Natural killer cell (primary cell): ENCODE results near the gene SPDYC. TPM values are rescaled to one million over a fixed set of nuclear protein-coding genes. Genes with fewer than 3 reads are reported as not detected.

Experiments used
- ATAC-seq, 3 donors: fragments of 150-1000 bp in 2 of 3; fragments of 200-7000 bp in 1 of 3; cut with Tn5 transposase; 1 replicate in 1 of 3; 2 replicates in 2 of 3; pipeline ENCODE4 v1.10.0; 2021; ENCODE audit warnings: mild to moderate bottlenecking in 2 of 3, moderate library complexity in 2 of 3
- DNase-seq, 2 donors: peaks; one replicate each; pipeline versions ENCODE4 v3.0.0 to v3.0.0-alpha.2; 2013 to 2021; ENCODE audit warnings: mixed read lengths in 1 of 2
- H3K27ac ChIP-seq: one replicate; pipeline ENCODE4 v1.5.1; 2013; ENCODE audit warnings: mild to moderate bottlenecking, low read length
- H3K27me3 ChIP-seq: one replicate; pipeline ENCODE4 v1.6.1; 2013; ENCODE audit warnings: low read length; ENCODE audit not compliant: control insufficient read depth, insufficient read depth
- H3K36me3 ChIP-seq: one replicate; pipeline ENCODE4 v1.6.1; 2013; ENCODE audit warnings: low read length; ENCODE audit not compliant: control insufficient read depth, insufficient read depth
- H3K4me1 ChIP-seq: one replicate; pipeline ENCODE4 v1.6.1; 2013; ENCODE audit warnings: low read length; ENCODE audit not compliant: control insufficient read depth, insufficient read depth
- H3K4me3 ChIP-seq: one replicate; pipeline ENCODE4 v1.5.1; 2013; ENCODE audit warnings: low read length
- H3K9me3 ChIP-seq: one replicate; pipeline ENCODE4 v1.6.1; 2013; ENCODE audit warnings: low read length; ENCODE audit not compliant: control insufficient read depth, insufficient read depth
- H3K27ac Mint-ChIP-seq, 2 donors: one replicate each; pipeline ENCODE4 v1.8.0; 2022; ENCODE audit warnings: mild to moderate bottlenecking in 2 of 2, mixed read lengths in 2 of 2, moderate library complexity in 1 of 2
- H3K27me3 Mint-ChIP-seq, 2 donors: one replicate each; pipeline ENCODE4 v1.8.0; 2022; ENCODE audit warnings: low read depth in 2 of 2, mixed read lengths in 2 of 2
- H3K36me3 Mint-ChIP-seq: one replicate; pipeline ENCODE4 v1.8.0; 2022; ENCODE audit warnings: mixed read lengths
- H3K4me1 Mint-ChIP-seq, 2 donors: one replicate each; pipeline ENCODE4 v1.8.0; 2022; ENCODE audit warnings: mixed read lengths in 2 of 2
- H3K4me3 Mint-ChIP-seq: one replicate; pipeline ENCODE4 v1.8.0; 2022; ENCODE audit warnings: mild to moderate bottlenecking, moderate library complexity, mixed read lengths
- H3K9me3 Mint-ChIP-seq, 2 donors: one replicate each; pipeline ENCODE4 v1.8.0; 2022; ENCODE audit warnings: mixed read lengths in 2 of 2
- CTCF ChIP-seq: fragments of 200-600 bp; IDR thresholded peaks from one replicate; pipeline ENCODE4 v1.8.0; 2022; ENCODE audit warnings: antibody characterized with exemption
- WGBS: methylation state at CpG from one replicate; pipeline ENCODE4 v1.1.7; 2013; ENCODE audit warnings: missing lambda C conversion rate; ENCODE audit not compliant: insufficient coverage; 5-methylcytosine and 5-hydroxymethylcytosine counted together
- intact Hi-C: fragments of 100-400 bp; cut with micrococcal nuclease; formaldehyde crosslinking; loops from one replicate; pipeline ENCODE4 v1.14.2; 2022
- total RNA-seq, 4 donors: library from RNA; stranded (reverse); fragments of 120-200 nt in 1 of 4; gene quantifications; one replicate each; pipeline versions ENCODE4 v1.2.3 to v1.2.4, GENCODE V29; 2013 to 2022

The SPDYC gene
- total RNA-seq, 3 donors from 2014 or later (not counting 1 experiment from before 2014, with no cell fraction given): not detected

GRCh38 chr11:65131895-65132237 is 38.2 kb upstream of the SPDYC start:
- Histone ChIP-seq H3K27me3 (no peaks in the 10 kb centered on the region), H3K9me3 (no peaks in the 10 kb centered on the region), H3K36me3 (peaks cover 57% of the 10 kb centered on the region), H3K27ac (peak overlapping the region; percentile 6), H3K4me3 (peak overlapping the region; percentile 6), H3K4me1 (peaks cover 53% of the 10 kb centered on the region)
- no peaks in the 10 kb centered on the region for H3K36me3 Mint-ChIP-seq
- H3K4me3 Mint-ChIP-seq: no peak overlapping the region
- DNase-seq (peak in 1 of 2 donors; percentile 4), ATAC-seq (no peak)
- 75% methylated on average over 6 of the region's 6 CpGs for WGBS
- H3K27me3 Mint-ChIP-seq: no peaks in the 10 kb centered on the region
- H3K9me3 Mint-ChIP-seq: no peaks in the 10 kb centered on the region
- TF ChIP-seq CTCF: no peak
- peak overlapping the region in 1 of 2 donors; percentile 99 for H3K27ac Mint-ChIP-seq
- peaks cover 32 to 52% of the 10 kb centered on the region in 2 donors for H3K4me1 Mint-ChIP-seq
- intact Hi-C loops: no loop called here

- Histone ChIP-seq H3K9me3 (no peaks in the 10 kb centered on the region), H3K27me3 (no peaks in the 10 kb centered on the region), H3K4me3 (peak overlapping the region; percentile 92), H3K27ac (peak overlapping the region; percentile 6), H3K4me1 (peaks cover 53% of the 10 kb centered on the region), H3K36me3 (peaks cover 52% of the 10 kb centered on the region)
- no peaks in the 10 kb centered on the region for H3K36me3 Mint-ChIP-seq
- WGBS: 62% methylated on average over 10 of the region's 10 CpGs
- intact Hi-C loops: no loop called here
- no peak for TF ChIP-seq CTCF
- peak overlapping the region; percentile 49 for H3K4me3 Mint-ChIP-seq
- no peaks in the 10 kb centered on the region for H3K27me3 Mint-ChIP-seq
- peaks cover 32 to 52% of the 10 kb centered on the region in 2 donors for H3K4me1 Mint-ChIP-seq
- H3K9me3 Mint-ChIP-seq: no peaks in the 10 kb centered on the region
- H3K27ac Mint-ChIP-seq: peak overlapping the region; percentile 99
- ATAC-seq (no peak), DNase-seq (no peak)
Measured at GRCh38 chr11:65132238-65132987, 37.6 kb upstream of the SPDYC start.

GRCh38 chr11:65132988-65133700 is 36.9 kb upstream of the SPDYC start:
- no peaks in the 10 kb centered on the region for H3K9me3 Mint-ChIP-seq
- no peaks in the 10 kb centered on the region for H3K36me3 Mint-ChIP-seq
- peaks cover 53% of the 10 kb centered on the region for H3K4me1 ChIP-seq
- peaks cover 45% of the 10 kb centered on the region for H3K36me3 ChIP-seq
- 35% methylated on average over 17 of the region's 18 CpGs for WGBS
- H3K27me3 Mint-ChIP-seq: no peaks in the 10 kb centered on the region
- ATAC-seq (no peak), DNase-seq (peak in 1 of 2 donors; percentile 61)
- H3K27me3 ChIP-seq: no peaks in the 10 kb centered on the region
- peak overlapping the region; percentile 92 for H3K4me3 ChIP-seq
- H3K4me3 Mint-ChIP-seq: peak overlapping the region; percentile 98
- H3K4me1 Mint-ChIP-seq: peaks cover 32 to 52% of the 10 kb centered on the region in 2 donors
- no peak for TF ChIP-seq CTCF
- peak overlapping the region; percentile 99 for H3K27ac ChIP-seq
- peak overlapping the region; percentile 99 for H3K27ac Mint-ChIP-seq
- intact Hi-C loops: no loop called here
- no peaks in the 10 kb centered on the region for H3K9me3 ChIP-seq
